ENCODE results near the gene SMIM5. TPM values are rescaled to one million over a fixed set of nuclear protein-coding genes. Genes with fewer than 3 reads are reported as not detected.
A peak's percentile ranks its signal among the peaks of the same experiment; 100 is the strongest.

SMIM5 gene
- total and polyA plus RNA-seq, 9 of the 15 experiments (the other 6 are each of a cell fraction or from before 2014, with no cell fraction given), result 0.08 TPM; not detected in 8

DNA sequence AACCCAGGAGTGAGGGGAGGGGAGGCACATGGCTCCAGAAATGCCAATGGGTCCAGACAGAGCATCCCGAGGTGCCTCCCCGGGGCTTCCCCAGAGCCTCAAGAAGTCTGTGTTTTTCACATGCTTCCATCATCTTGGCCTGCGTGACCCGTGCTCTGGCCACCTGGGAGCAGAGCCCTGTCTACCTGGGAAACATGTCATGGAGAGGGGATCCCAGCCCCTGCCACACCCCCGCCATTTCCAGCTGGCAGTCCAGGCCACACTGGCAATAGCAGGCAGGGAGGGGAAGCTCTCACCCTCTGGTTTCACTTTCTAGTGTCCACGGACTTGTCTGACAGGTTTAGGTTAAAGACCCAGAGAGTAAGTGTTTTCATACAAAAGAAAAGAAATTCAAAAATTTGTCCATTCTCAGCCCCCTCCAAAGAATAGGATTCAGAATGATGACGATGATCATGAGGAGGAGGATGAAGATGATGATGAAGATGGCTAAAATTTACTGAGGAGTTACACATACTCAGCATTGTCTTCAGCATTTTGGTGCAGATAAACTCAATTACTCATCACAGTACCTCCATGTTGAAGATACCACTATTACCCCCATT is 9.0 kb downstream of the SMIM5 start (continued):
- 0 out of 6 replicates have a peak, but pooled peaks of 1 of the 3 experiments have one; percentile 23 for TF ChIP-seq ZBTB11 (CRISPR knock-in tag; IDR thresholded peaks at IDR 0.05)
- peak; percentile 38 for TF ChIP-seq FOSL1 (tag; conservative IDR thresholded peaks at IDR 0.05)
- no peak for TF ChIP-seq ATF2 (CRISPR knock-in tag; IDR thresholded peaks at IDR 0.05)
